K562 (cell line): ENCODE data around the gene RTBDN. TPM values are rescaled to one million over a fixed set of nuclear protein-coding genes. Genes with fewer than 3 reads are reported as not detected.

Experiments used
- BRD4 ChIP-seq: fragments of 200-600 bp; sonication (generic); IDR thresholded peaks from 2 replicates; pipeline ENCODE4 v1.6.1; 2017; ENCODE audit warnings: inconsistent platforms
- EWSR1 ChIP-seq: fragments of 450-650 bp; IDR thresholded peaks from 2 replicates; pipeline ENCODE4 v1.6.1; 2018; ENCODE audit warnings: borderline replicate concordance, mild to moderate bottlenecking, low read depth, moderate library complexity; ENCODE audit not compliant: partially characterized antibody
- HDAC2 ChIP-seq: fragments of 450-650 bp; IDR thresholded peaks from 2 replicates; pipeline ENCODE4 v1.6.1; 2016; ENCODE audit warnings: mild to moderate bottlenecking
- MEIS2 ChIP-seq: fragments of 450-650 bp; IDR thresholded peaks from 2 replicates; pipeline ENCODE4 v1.6.1; 2014; ENCODE audit warnings: mild to moderate bottlenecking; ENCODE audit not compliant: partially characterized antibody
- NUFIP1 ChIP-seq: fragments of 450-650 bp; IDR thresholded peaks from 2 replicates; pipeline ENCODE4 v1.6.1; 2018; ENCODE audit not compliant: partially characterized antibody
- POLR2G ChIP-seq: fragments of 200-400 bp; formaldehyde crosslinking; IDR thresholded peaks from 2 replicates; pipeline ENCODE4 v1.6.1; 2017; ENCODE audit warnings: low read depth, mild to moderate bottlenecking, antibody characterized with exemption, low read length, moderate library complexity
- SETDB1 ChIP-seq: IDR thresholded peaks from one replicate; pipeline ENCODE4 v1.6.1; 2012; ENCODE audit warnings: low read length, control low read depth, inconsistent platforms
- SRF ChIP-seq, 2 experiments: fragments of 250-450, 450-650 bp in 1 of 2; sonication (Bioruptor Pico) in 1 of 2; sonication (generic) in 1 of 2; formaldehyde crosslinking; IDR thresholded peaks; 2 replicates each; pipeline versions ENCODE4 v1.5.0 to v1.5.1; 2020 to 2022; ENCODE audit warnings: mild to moderate bottlenecking in 1 of 2, missing genetic modification reagents in 1 of 2
- SRSF7 ChIP-seq: fragments of 200-400 bp; formaldehyde crosslinking; optimal IDR thresholded peaks from 2 replicates; pipeline ENCODE3; 2017; ENCODE audit warnings: mild to moderate bottlenecking, low read depth, low read length
- TFAM ChIP-seq: fragments of 250-450 bp; sonication (Bioruptor Pico); conservative IDR thresholded peaks from 2 replicates; pipeline ENCODE4 v1.5.0; 2021; ENCODE audit warnings: mild to moderate bottlenecking, moderate library complexity
- ZNF282 ChIP-seq: sonication (generic); formaldehyde crosslinking; IDR thresholded peaks from 2 replicates; pipeline ENCODE4 v1.8.1; 2023; ENCODE audit warnings: missing genetic modification reagents
- polyA plus RNA-seq, 8 experiments: library from polyadenylated mRNA; depleted of rRNA in 4 of 8; stranded (reverse) in 5 of 8; unstranded in 3 of 8; fragments of >200 nt; fragmentation: Nextera tagmentation in 2 of 8; fragmentation: Illumina TruSeq in 1 of 8; extraction: Ambion mirVana in 2 of 8; extraction: Trizol in 1 of 8; gene quantifications; 2 replicates each; pipeline versions ENCODE4 v1.2.1 to v1.2.3, GENCODE V29; 2011 to 2014; ENCODE audit warnings: inconsistent platforms in 1 of 8, missing spikeins in 1 of 8
- total RNA-seq, 7 experiments: library from RNA; depleted of rRNA in 6 of 7; stranded (reverse); fragments of >200 nt in 6 of 7; fragmentation: Illumina TruSeq in 2 of 7; extraction: Trizol in 2 of 7; gene quantifications; 2 replicates each; pipeline versions ENCODE4 v1.2.1 to v1.2.3, GENCODE V29; 2011 to 2021; ENCODE audit warnings: low replicate concordance in 1 of 7
- TF ChIP-seq, protein P1 (sequence below): sonication (generic); formaldehyde crosslinking; IDR thresholded peaks from 2 replicates; pipeline ENCODE4 v1.4.0; 2020; ENCODE audit warnings: mild to moderate bottlenecking, missing genetic modification reagents
- TF ChIP-seq, protein P2 (sequence below), 2 experiments: fragments of 450-650 bp in 1 of 2; sonication (generic) in 1 of 2; formaldehyde crosslinking in 1 of 2; IDR thresholded peaks; 2 replicates each; pipeline versions ENCODE4 v1.7.1 to v1.9.0; 2016 to 2022; ENCODE audit warnings: inconsistent platforms in 1 of 2, mild to moderate bottlenecking in 1 of 2, missing genetic modification reagents in 1 of 2
- TF ChIP-seq, protein P3 (sequence below): conservative IDR thresholded peaks from 2 replicates; pipeline ENCODE4 v1.6.1; 2011; ENCODE audit warnings: low read depth, mild to moderate bottlenecking, low read length; ENCODE audit not compliant: control insufficient read depth

The RTBDN gene
- total and polyA plus RNA-seq, 9 of the 15 experiments (the other 6 are each of a cell fraction or from before 2014, with no cell fraction given): 0.20 to 2.3 (median 0.72) TPM; not detected in 1

DNA sequence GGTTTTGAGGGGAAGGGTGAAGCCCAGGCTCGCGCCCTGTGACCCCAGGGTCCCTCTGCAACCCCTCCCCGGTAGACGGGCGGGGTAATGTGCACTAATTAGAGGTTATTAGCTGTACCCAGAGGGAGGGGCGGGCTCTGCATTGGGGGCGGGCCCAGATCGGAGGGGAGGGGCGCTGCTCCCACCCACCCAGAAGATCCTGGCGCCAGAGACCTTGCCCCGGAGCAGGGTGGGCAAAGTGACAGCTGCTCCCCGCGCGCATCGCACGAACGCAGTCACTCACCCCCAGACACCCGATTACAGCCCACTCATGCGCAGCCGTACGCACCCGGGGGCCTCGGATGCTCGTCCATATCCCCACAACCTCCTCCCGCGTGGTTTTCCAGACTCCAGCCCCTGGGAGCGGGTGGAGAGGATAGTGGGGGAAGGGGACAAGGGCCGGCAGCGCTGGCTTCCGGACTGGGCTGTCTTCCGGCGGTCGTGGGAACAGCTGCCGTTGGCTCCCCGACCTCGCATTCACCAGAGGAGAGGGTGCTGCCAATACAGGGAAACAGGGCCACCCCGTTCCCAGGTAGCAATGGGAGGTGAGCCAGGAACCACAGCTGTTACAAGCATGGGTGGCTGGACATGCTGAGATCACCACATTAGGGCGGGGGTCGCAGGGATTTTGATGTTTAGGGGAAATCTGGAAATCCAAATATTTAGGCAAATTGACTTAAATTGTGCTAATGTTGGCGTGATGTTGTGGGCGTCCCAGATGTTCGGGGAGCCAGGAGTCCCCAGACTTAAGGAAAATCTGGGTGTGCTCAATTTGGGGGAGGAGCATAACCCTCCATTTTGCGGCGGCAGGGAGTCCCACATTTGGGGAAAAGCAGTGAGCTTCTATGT lies 56.1 kb downstream of the RTBDN start (continued):
- TF ChIP-seq, protein P1, sequence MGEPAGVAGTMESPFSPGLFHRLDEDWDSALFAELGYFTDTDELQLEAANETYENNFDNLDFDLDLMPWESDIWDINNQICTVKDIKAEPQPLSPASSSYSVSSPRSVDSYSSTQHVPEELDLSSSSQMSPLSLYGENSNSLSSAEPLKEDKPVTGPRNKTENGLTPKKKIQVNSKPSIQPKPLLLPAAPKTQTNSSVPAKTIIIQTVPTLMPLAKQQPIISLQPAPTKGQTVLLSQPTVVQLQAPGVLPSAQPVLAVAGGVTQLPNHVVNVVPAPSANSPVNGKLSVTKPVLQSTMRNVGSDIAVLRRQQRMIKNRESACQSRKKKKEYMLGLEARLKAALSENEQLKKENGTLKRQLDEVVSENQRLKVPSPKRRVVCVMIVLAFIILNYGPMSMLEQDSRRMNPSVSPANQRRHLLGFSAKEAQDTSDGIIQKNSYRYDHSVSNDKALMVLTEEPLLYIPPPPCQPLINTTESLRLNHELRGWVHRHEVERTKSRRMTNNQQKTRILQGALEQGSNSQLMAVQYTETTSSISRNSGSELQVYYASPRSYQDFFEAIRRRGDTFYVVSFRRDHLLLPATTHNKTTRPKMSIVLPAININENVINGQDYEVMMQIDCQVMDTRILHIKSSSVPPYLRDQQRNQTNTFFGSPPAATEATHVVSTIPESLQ (CRISPR knock-in tag): no peak; the same call in 1 of the 2 replicates
- TF ChIP-seq ZNF282 (CRISPR knock-in tag): no peak
- no peak for TF ChIP-seq NUFIP1
- 0 out of 2 replicates have a peak, but pooled peaks have one; percentile 24 for TF ChIP-seq BRD4
- TF ChIP-seq, protein P2, sequence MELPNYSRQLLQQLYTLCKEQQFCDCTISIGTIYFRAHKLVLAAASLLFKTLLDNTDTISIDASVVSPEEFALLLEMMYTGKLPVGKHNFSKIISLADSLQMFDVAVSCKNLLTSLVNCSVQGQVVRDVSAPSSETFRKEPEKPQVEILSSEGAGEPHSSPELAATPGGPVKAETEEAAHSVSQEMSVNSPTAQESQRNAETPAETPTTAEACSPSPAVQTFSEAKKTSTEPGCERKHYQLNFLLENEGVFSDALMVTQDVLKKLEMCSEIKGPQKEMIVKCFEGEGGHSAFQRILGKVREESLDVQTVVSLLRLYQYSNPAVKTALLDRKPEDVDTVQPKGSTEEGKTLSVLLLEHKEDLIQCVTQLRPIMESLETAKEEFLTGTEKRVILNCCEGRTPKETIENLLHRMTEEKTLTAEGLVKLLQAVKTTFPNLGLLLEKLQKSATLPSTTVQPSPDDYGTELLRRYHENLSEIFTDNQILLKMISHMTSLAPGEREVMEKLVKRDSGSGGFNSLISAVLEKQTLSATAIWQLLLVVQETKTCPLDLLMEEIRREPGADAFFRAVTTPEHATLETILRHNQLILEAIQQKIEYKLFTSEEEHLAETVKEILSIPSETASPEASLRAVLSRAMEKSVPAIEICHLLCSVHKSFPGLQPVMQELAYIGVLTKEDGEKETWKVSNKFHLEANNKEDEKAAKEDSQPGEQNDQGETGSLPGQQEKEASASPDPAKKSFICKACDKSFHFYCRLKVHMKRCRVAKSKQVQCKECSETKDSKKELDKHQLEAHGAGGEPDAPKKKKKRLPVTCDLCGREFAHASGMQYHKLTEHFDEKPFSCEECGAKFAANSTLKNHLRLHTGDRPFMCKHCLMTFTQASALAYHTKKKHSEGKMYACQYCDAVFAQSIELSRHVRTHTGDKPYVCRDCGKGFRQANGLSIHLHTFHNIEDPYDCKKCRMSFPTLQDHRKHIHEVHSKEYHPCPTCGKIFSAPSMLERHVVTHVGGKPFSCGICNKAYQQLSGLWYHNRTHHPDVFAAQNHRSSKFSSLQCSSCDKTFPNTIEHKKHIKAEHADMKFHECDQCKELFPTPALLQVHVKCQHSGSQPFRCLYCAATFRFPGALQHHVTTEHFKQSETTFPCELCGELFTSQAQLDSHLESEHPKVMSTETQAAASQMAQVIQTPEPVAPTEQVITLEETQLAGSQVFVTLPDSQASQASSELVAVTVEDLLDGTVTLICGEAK (IDR thresholded peaks at IDR 0.05): peak; percentile 49
- TF ChIP-seq, protein P2 (CRISPR knock-in tag; IDR thresholded peaks at IDR 0.05): no peak
- no peak for TF ChIP-seq EWSR1
- TF ChIP-seq, protein P3, sequence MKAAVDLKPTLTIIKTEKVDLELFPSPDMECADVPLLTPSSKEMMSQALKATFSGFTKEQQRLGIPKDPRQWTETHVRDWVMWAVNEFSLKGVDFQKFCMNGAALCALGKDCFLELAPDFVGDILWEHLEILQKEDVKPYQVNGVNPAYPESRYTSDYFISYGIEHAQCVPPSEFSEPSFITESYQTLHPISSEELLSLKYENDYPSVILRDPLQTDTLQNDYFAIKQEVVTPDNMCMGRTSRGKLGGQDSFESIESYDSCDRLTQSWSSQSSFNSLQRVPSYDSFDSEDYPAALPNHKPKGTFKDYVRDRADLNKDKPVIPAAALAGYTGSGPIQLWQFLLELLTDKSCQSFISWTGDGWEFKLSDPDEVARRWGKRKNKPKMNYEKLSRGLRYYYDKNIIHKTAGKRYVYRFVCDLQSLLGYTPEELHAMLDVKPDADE: peak; percentile 52; the same call in 1 of the 2 replicates
- TF ChIP-seq SRSF7: no peak
- no peak for TF ChIP-seq HDAC2
- TF ChIP-seq POLR2G: peak; percentile 64; the same call in 1 of the 2 replicates
- no peak for TF ChIP-seq TFAM (CRISPR knock-in tag)
- TF ChIP-seq MEIS2: no peak
- TF ChIP-seq SETDB1: no peak
- no peak for TF ChIP-seq SRF (CRISPR knock-in tag; IDR thresholded peaks at IDR 0.05)
